IMR-90 (cell line): ENCODE results near the gene ANG. TPM values are rescaled to one million over a fixed set of nuclear protein-coding genes. Genes with fewer than 3 reads are reported as not detected.

Experiments
- ATAC-seq: fragments of 200-7000 bp; cut with Tn5 transposase; 2 replicates; pipeline ENCODE4 v1.9.1; 2020; ENCODE audit warnings: low read depth, mild to moderate bottlenecking, moderate library complexity
- BruUV-seq: library from RNA; stranded (reverse); fragments of 400-500 nt; replicated peaks from 2 replicates; lab custom pipeline; 2021; lab: Mats Ljungman, UMichigan
- CTCF ChIA-PET: fragments of 300-600 bp; formaldehyde crosslinking; extraction: SDS; loops from one replicate; lab custom pipeline; 2021; ENCODE audit warnings: antibody characterized with exemption; lab: Yijun Ruan, JAX
- POLR2A ChIA-PET: fragments of 300-600 bp; sonication (Branson Sonifier 250); formaldehyde crosslinking; loops from one replicate; lab custom pipeline; 2022; ENCODE audit warnings: antibody characterized with exemption; ENCODE audit not compliant: unreplicated experiment; lab: Charles Lee
- DNase-seq: peaks from one replicate; pipeline ENCODE4 v3.0.0; 2013
- H2AFZ ChIP-seq: replicated peaks from 2 replicates; pipeline ENCODE3; 2013; ENCODE audit warnings: low read length, mild to moderate bottlenecking; ENCODE audit not compliant: poor library complexity
- H2AK5ac ChIP-seq: 2 replicates; pipeline ENCODE4 v1.6.1; 2013; ENCODE audit warnings: low read depth, low read length, inconsistent platforms
- H2AK9ac ChIP-seq: replicated peaks from 2 replicates; pipeline ENCODE3; 2013; ENCODE audit warnings: mild to moderate bottlenecking, low read depth, low read length, moderate library complexity; ENCODE audit not compliant: poor library complexity
- H2BK120ac ChIP-seq: 2 replicates; pipeline ENCODE4 v1.6.1; 2013; ENCODE audit warnings: low read depth, low read length, inconsistent platforms
- H2BK15ac ChIP-seq: 3 replicates; pipeline ENCODE4 v1.6.1; 2013; ENCODE audit warnings: low read depth, low read length, inconsistent platforms
- H2BK20ac ChIP-seq: 2 replicates; pipeline ENCODE4 v1.6.1; 2013; ENCODE audit warnings: low read depth, mild to moderate bottlenecking, inconsistent platforms, low read length, moderate library complexity
- H2BK5ac ChIP-seq: 2 replicates; pipeline ENCODE4 v1.6.1; 2013; ENCODE audit warnings: mild to moderate bottlenecking, low read depth, low read length, inconsistent platforms; ENCODE audit not compliant: poor library complexity, severe bottlenecking
- H3K14ac ChIP-seq: replicated peaks from 2 replicates; pipeline ENCODE4 v1.6.1; 2013; ENCODE audit warnings: low read depth, low read length, inconsistent platforms
- H3K18ac ChIP-seq: 2 replicates; pipeline ENCODE4 v1.6.1; 2013; ENCODE audit warnings: low read depth, low read length, control low read depth
- H3K23ac ChIP-seq: 2 replicates; pipeline ENCODE4 v1.6.1; 2013; ENCODE audit warnings: low read depth, low read length, inconsistent platforms
- H3K27ac ChIP-seq: 2 replicates; pipeline ENCODE4 v1.5.1; 2013; ENCODE audit warnings: mild to moderate bottlenecking, control low read depth, low read length; ENCODE audit not compliant: insufficient read depth
- H3K27me3 ChIP-seq: 2 replicates; pipeline ENCODE4 v1.6.1; 2013; ENCODE audit warnings: low read length; ENCODE audit not compliant: control insufficient read depth, insufficient read depth
- H3K36me3 ChIP-seq: 2 replicates; pipeline ENCODE4 v1.6.1; 2013; ENCODE audit warnings: low read length, mixed read lengths; ENCODE audit not compliant: control insufficient read depth, insufficient read depth
- H3K4ac ChIP-seq: 2 replicates; pipeline ENCODE4 v1.6.1; 2013; ENCODE audit warnings: low read depth, low read length, inconsistent platforms
- H3K4me1 ChIP-seq: 2 replicates; pipeline ENCODE4 v1.6.1; 2013; ENCODE audit warnings: low read length, mixed read lengths; ENCODE audit not compliant: control insufficient read depth, insufficient read depth
- H3K4me2 ChIP-seq: 2 replicates; pipeline ENCODE4 v1.6.1; 2013; ENCODE audit warnings: low read depth, mild to moderate bottlenecking, control low read depth, low read length, moderate library complexity
- H3K4me3 ChIP-seq: 2 replicates; pipeline ENCODE4 v1.5.1; 2013; ENCODE audit warnings: low read depth, mild to moderate bottlenecking, control low read depth, low read length, moderate library complexity; ENCODE audit not compliant: insufficient read depth
- H3K56ac ChIP-seq: 2 replicates; pipeline ENCODE4 v1.6.1; 2013; ENCODE audit warnings: low read length, inconsistent platforms; ENCODE audit not compliant: insufficient read depth; ENCODE audit errors: extremely low read depth
- H3K79me1 ChIP-seq, 2 experiments: 2 replicates each; pipeline ENCODE4 v1.6.1; 2013; ENCODE audit warnings: low read length in 2 of 2, inconsistent platforms in 1 of 2, low read depth in 1 of 2
- H3K9ac ChIP-seq: 2 replicates; pipeline ENCODE4 v1.6.1; 2013; ENCODE audit warnings: low read depth, low read length, control low read depth
- H3K9me1 ChIP-seq: 2 replicates; pipeline ENCODE4 v1.6.1; 2013; ENCODE audit warnings: low read length, inconsistent platforms; ENCODE audit not compliant: insufficient read depth
- H3K9me3 ChIP-seq: 2 replicates; pipeline ENCODE4 v1.6.1; 2013; ENCODE audit warnings: low read length; ENCODE audit not compliant: control insufficient read depth, insufficient read depth
- H4K20me1 ChIP-seq: 2 replicates; pipeline ENCODE4 v1.6.1; 2013; ENCODE audit warnings: low read length, inconsistent platforms; ENCODE audit not compliant: insufficient read depth
- H4K5ac ChIP-seq: 2 replicates; pipeline ENCODE4 v1.6.1; 2013; ENCODE audit warnings: mild to moderate bottlenecking, low read depth, low read length, control low read depth
- H4K8ac ChIP-seq, 2 experiments: 2 replicates each; pipeline ENCODE4 v1.6.1; 2013; ENCODE audit warnings: low read depth in 2 of 2, low read length in 2 of 2, control low read depth in 1 of 2, inconsistent platforms in 1 of 2
- H4K91ac ChIP-seq: 2 replicates; pipeline ENCODE4 v1.6.1; 2013; ENCODE audit warnings: low read depth, low read length, inconsistent platforms; ENCODE audit not compliant: insufficient read depth
- BHLHE40 ChIP-seq: fragments of 150-350 bp; IDR thresholded peaks from 2 replicates; pipeline ENCODE4 v1.6.1; 2016; ENCODE audit warnings: mild to moderate bottlenecking, low read depth, low read length
- CEBPB ChIP-seq: IDR thresholded peaks from 2 replicates; pipeline ENCODE4 v1.6.1; 2012; ENCODE audit warnings: low read depth, low read length, improper control_type of control experiment
- CHD1 ChIP-seq: IDR thresholded peaks from 2 replicates; pipeline ENCODE4 v1.6.1; 2012; ENCODE audit warnings: low read depth, low read length, improper control_type of control experiment
- FOS ChIP-seq: fragments of 150-350 bp; IDR thresholded peaks from 2 replicates; pipeline ENCODE4 v1.6.1; 2016; ENCODE audit warnings: low read depth, low read length
- MAFK ChIP-seq: IDR thresholded peaks from 2 replicates; pipeline ENCODE4 v1.6.1; 2012; ENCODE audit warnings: low read depth, low read length, improper control_type of control experiment
- MAZ ChIP-seq: IDR thresholded peaks from 2 replicates; pipeline ENCODE4 v1.6.1; 2012; ENCODE audit warnings: low read depth, mild to moderate bottlenecking, low read length, improper control_type of control experiment, moderate library complexity, borderline replicate concordance
- MXI1 ChIP-seq: IDR thresholded peaks from 2 replicates; pipeline ENCODE4 v1.6.1; 2012; ENCODE audit warnings: low read depth, mild to moderate bottlenecking, low read length, moderate library complexity, borderline replicate concordance
- NFE2L2 ChIP-seq: fragments of 150-350 bp; IDR thresholded peaks from 2 replicates; pipeline ENCODE4 v1.6.1; 2016; ENCODE audit warnings: low read depth, mild to moderate bottlenecking, low read length
- POLR2A ChIP-seq: IDR thresholded peaks from 2 replicates; pipeline ENCODE4 v1.6.1; 2012; ENCODE audit warnings: mild to moderate bottlenecking, low read depth, low read length
- RAD21 ChIP-seq: IDR thresholded peaks from 2 replicates; pipeline ENCODE4 v1.6.1; 2012; ENCODE audit warnings: low read length, improper control_type of control experiment
- RFX5 ChIP-seq: IDR thresholded peaks from 2 replicates; pipeline ENCODE4 v1.8.0; 2012; ENCODE audit warnings: low read depth, mild to moderate bottlenecking, low read length, moderate library complexity
- SMC3 ChIP-seq: fragments of 150-350 bp; IDR thresholded peaks from 2 replicates; pipeline ENCODE4 v1.6.1; 2016; ENCODE audit warnings: low read depth, mild to moderate bottlenecking, antibody characterized with exemption, low read length, moderate library complexity
- WGBS, 2 experiments: methylation state at CpG; one replicate each; pipeline versions ENCODE4 v1.1.5 to v1.1.7; 2013; ENCODE audit warnings: missing lambda C conversion rate in 2 of 2; ENCODE audit not compliant: insufficient read length in 1 of 2; ENCODE audit errors: extremely low coverage in 2 of 2; 5-methylcytosine and 5-hydroxymethylcytosine counted together
- dilution Hi-C: fragments of 300-500 bp; cut with HindIII; formaldehyde crosslinking; loops from one replicate; pipeline ENCODE4 v1.14.3; 2018; ENCODE audit warnings: low sequenced_read_pairs; ENCODE audit not compliant: unreplicated experiment
- in situ Hi-C: fragments of 300-500 bp; cut with MboI; formaldehyde crosslinking; loops from 3 replicates; pipeline ENCODE4 v1.14.3; 2019; ENCODE audit warnings: low sequenced_read_pairs, inconsistent platforms, mixed read lengths
- intact Hi-C: fragments of 100-400 bp; cut with micrococcal nuclease; formaldehyde crosslinking; loops from 2 replicates; pipeline ENCODE4 v1.10.0; 2022
- polyA plus RNA-seq, 3 experiments: library from polyadenylated mRNA; depleted of rRNA; stranded (reverse); fragments of >200 nt; gene quantifications; 2 replicates each; pipeline ENCODE4 v1.2.3, GENCODE V29; 2012; ENCODE audit warnings: low replicate concordance in 1 of 3
- total RNA-seq: library from RNA; depleted of rRNA; stranded (reverse); fragments of >200 nt; gene quantifications from 2 replicates; pipeline ENCODE4 v1.2.3, GENCODE V29; 2012
- TF ChIP-seq, protein P1 (sequence below): fragments of 150-350 bp; IDR thresholded peaks from 2 replicates; pipeline ENCODE4 v1.6.1; 2016; ENCODE audit warnings: low read depth, mild to moderate bottlenecking, low read length, moderate library complexity, borderline replicate concordance
- TF ChIP-seq, protein P2 (sequence below): fragments of 150-350 bp; IDR thresholded peaks from 2 replicates; pipeline ENCODE4 v1.6.1; 2017; ENCODE audit warnings: mild to moderate bottlenecking, antibody characterized with exemption, low read length, low read depth
- TF ChIP-seq, protein P3 (sequence below): conservative IDR thresholded peaks from 2 replicates; pipeline ENCODE4 v1.5.1; 2012; ENCODE audit warnings: mild to moderate bottlenecking, low read depth, low read length, improper control_type of control experiment

Gene ANG
- total and polyA plus RNA-seq, 2 of the 4 experiments (the other 2 are of a cell fraction): 3.6 to 4.7 TPM

DNA sequence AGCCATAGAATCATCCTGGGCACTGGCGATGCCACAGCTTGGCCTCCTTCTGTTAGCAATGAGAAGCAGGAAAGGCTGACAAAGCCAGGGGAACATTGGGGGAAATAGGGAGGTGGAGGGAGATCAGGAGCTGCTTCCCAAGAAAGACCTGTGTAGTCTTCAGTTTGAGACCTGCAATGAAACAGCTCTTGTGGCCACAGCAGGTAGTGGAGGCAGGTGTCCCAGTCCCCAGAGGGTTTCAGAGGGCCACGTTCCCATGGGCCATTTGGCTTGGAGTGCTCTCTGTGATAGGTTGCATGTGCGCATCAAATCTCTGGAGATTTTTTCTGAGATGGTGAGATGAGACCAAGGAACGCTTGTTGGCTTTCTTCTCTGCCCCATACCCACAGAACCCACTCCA is 32.7 kb upstream of the ANG start:
- intact Hi-C loops: no loop called here
- dilution Hi-C loops: loop anchor here (25.0 kb wide), 1 partner anchor 119 kb away; no protein-coding TSS in a partner anchor
- 29% methylated on average over 1 of the region's 4 CpGs; no CpG with 5 or more reads in 1 of the 2 experiments for WGBS, 2 experiments

More for the DNA sequence above, 32.7 kb upstream of the ANG start:
- no peaks in the 10 kb centered on the region for H3K36me3 ChIP-seq
- no peaks in the 10 kb centered on the region; the same call in 1 of the 2 replicates for H3K9me3 ChIP-seq
- ChIA-PET CTCF (no interaction called here), POLR2A (no interaction called here)
- no peaks in the 10 kb centered on the region for H3K4me1 ChIP-seq
- no peak overlapping the region for H3K18ac ChIP-seq
- H4K8ac ChIP-seq: no peak overlapping the region
- no peak overlapping the region for H2AK9ac ChIP-seq
- in situ Hi-C loops: no loop called here
- no peak overlapping the region for H3K4ac ChIP-seq
- H3K4me3 ChIP-seq: no peak overlapping the region
- TF ChIP-seq RFX5: no peak
- TF ChIP-seq FOS: no peak
- TF ChIP-seq BHLHE40: no peak
- TF ChIP-seq, protein P1, sequence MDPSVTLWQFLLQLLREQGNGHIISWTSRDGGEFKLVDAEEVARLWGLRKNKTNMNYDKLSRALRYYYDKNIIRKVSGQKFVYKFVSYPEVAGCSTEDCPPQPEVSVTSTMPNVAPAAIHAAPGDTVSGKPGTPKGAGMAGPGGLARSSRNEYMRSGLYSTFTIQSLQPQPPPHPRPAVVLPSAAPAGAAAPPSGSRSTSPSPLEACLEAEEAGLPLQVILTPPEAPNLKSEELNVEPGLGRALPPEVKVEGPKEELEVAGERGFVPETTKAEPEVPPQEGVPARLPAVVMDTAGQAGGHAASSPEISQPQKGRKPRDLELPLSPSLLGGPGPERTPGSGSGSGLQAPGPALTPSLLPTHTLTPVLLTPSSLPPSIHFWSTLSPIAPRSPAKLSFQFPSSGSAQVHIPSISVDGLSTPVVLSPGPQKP: no peak
- no peak for TF ChIP-seq POLR2A
- TF ChIP-seq, protein P2, sequence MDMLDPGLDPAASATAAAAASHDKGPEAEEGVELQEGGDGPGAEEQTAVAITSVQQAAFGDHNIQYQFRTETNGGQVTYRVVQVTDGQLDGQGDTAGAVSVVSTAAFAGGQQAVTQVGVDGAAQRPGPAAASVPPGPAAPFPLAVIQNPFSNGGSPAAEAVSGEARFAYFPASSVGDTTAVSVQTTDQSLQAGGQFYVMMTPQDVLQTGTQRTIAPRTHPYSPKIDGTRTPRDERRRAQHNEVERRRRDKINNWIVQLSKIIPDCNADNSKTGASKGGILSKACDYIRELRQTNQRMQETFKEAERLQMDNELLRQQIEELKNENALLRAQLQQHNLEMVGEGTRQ: no peak
- TF ChIP-seq SMC3: no peak
- TF ChIP-seq MAFK: no peak
- TF ChIP-seq MAZ: no peak
- no peak for TF ChIP-seq CEBPB
- TF ChIP-seq, protein P3, sequence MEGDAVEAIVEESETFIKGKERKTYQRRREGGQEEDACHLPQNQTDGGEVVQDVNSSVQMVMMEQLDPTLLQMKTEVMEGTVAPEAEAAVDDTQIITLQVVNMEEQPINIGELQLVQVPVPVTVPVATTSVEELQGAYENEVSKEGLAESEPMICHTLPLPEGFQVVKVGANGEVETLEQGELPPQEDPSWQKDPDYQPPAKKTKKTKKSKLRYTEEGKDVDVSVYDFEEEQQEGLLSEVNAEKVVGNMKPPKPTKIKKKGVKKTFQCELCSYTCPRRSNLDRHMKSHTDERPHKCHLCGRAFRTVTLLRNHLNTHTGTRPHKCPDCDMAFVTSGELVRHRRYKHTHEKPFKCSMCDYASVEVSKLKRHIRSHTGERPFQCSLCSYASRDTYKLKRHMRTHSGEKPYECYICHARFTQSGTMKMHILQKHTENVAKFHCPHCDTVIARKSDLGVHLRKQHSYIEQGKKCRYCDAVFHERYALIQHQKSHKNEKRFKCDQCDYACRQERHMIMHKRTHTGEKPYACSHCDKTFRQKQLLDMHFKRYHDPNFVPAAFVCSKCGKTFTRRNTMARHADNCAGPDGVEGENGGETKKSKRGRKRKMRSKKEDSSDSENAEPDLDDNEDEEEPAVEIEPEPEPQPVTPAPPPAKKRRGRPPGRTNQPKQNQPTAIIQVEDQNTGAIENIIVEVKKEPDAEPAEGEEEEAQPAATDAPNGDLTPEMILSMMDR: no peak
- TF ChIP-seq CHD1: no peak
- TF ChIP-seq NFE2L2: no peak
- TF ChIP-seq RAD21: no peak
- TF ChIP-seq MXI1: no peak
- H3K4me2 ChIP-seq: no peak overlapping the region
- no peak overlapping the region for H2BK5ac ChIP-seq
- no peak overlapping the region for H2AK5ac ChIP-seq
- H3K27me3 ChIP-seq: peaks cover 24% of the 10 kb centered on the region
- H2BK15ac ChIP-seq: no peak overlapping the region
- H3K9me1 ChIP-seq: no peaks in the 10 kb centered on the region
- BruUV-seq: no TSS peak
- no peak overlapping the region for H3K56ac ChIP-seq
- no peak overlapping the region for H3K23ac ChIP-seq
- no peak for DNase-seq
- no peak overlapping the region for H3K27ac ChIP-seq
- no peak overlapping the region for H2BK20ac ChIP-seq
- no peak overlapping the region for H3K9ac ChIP-seq
- H3K14ac ChIP-seq: no peak overlapping the region
- H4K5ac ChIP-seq: no peak overlapping the region
- ATAC-seq: no peak
- H2AFZ ChIP-seq: peak overlapping the region; percentile 23
- H4K91ac ChIP-seq: no peak overlapping the region
- no peaks in the 10 kb centered on the region for H4K20me1 ChIP-seq
- no peak overlapping the region for H2BK120ac ChIP-seq
- no peaks in the 10 kb centered on the region for H3K79me1 ChIP-seq
